ENCODE results near the gene LURAP1L.

Gene LURAP1L

DNA sequence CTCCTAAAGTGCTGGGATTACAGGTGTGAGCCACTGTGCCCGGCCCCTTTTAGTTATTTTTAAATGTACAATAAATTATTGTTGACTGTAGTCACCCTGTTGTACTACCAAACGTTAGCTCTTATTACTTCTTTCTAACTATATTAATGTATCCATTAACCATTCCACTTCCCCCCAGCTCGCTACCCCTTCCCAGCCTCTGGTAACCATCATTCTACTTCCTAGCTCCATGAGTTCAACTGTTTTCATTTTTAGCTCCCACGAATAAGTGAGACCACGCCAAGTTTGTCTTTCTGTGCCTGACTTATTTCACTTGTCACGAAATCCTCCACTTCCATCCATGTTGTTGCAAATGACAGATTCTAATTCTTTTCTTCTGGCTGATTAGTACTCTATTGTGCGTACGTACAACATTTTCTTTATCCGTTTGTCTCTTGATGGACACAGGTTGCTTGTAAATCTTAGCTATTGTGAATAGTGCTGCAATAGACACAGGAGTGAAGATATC, 6.5 kb downstream of the LURAP1L start:
- Histone ChIP-seq H3K4me3 (ENCODE audit: severe bottlenecking) (no peak overlapping the region), H3K27me3 (ENCODE audit: insufficient read depth, poor library complexity, severe bottlenecking) (no peaks in the 10 kb centered on the region), H3K36me3 (ENCODE audit: low read depth) (0 out of 2 replicates have a peak, but pooled peaks cover 7% of the 10 kb centered on the region), H3K4me1 (ENCODE audit: insufficient read depth, poor library complexity, severe bottlenecking) (peaks cover 37% of the 10 kb centered on the region), H3K27ac (ENCODE audit: poor library complexity, severe bottlenecking) (no peak overlapping the region), H3K9me3 (ENCODE audit: severe bottlenecking) (no peaks in the 10 kb centered on the region)
- ATAC-seq (ENCODE audit: low read depth) (no peak), DNase-seq (ENCODE audit: low spot score) (no peak)
- TF ChIP-seq, protein P1, sequence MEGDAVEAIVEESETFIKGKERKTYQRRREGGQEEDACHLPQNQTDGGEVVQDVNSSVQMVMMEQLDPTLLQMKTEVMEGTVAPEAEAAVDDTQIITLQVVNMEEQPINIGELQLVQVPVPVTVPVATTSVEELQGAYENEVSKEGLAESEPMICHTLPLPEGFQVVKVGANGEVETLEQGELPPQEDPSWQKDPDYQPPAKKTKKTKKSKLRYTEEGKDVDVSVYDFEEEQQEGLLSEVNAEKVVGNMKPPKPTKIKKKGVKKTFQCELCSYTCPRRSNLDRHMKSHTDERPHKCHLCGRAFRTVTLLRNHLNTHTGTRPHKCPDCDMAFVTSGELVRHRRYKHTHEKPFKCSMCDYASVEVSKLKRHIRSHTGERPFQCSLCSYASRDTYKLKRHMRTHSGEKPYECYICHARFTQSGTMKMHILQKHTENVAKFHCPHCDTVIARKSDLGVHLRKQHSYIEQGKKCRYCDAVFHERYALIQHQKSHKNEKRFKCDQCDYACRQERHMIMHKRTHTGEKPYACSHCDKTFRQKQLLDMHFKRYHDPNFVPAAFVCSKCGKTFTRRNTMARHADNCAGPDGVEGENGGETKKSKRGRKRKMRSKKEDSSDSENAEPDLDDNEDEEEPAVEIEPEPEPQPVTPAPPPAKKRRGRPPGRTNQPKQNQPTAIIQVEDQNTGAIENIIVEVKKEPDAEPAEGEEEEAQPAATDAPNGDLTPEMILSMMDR (IDR thresholded peaks at IDR 0.05; ENCODE audit: poor library complexity, severe bottlenecking), result no peak

DNA sequence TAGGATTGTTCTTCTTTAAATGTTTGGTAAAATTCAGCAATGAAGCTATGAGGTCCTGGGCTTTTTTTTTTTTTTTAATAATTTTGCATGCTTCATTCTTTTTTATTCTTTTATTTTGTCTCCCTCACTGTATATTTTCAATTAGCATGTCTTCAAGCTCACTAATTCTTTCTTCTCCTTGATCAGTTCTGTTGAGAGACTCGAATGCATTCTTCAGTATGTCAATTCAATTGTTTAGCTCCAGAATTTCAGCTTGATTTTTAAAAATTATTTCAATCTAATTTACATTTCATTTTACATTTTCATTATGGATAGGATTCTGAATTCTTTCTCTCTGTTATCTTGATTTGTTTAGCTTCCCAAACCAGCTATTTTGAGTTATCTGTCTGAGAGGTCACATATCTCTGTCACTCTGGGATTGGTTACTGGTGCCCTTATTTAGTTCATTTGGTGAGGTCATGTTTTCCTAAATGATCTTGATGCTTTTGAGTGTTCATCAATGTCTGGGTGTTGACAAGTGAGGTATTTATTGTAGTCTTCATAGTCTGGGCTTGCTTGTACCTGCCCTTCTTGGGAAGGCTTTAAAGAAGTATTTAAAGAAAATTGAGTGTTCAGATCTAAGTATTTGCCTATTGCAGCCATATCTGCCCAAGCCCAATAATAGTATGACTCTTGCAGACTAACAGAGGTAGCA, 9.1 kb downstream of the LURAP1L start:
- no peaks in the 10 kb centered on the region for H3K27me3 ChIP-seq (ENCODE audit: insufficient read depth, poor library complexity, severe bottlenecking)
- H3K9me3 ChIP-seq (ENCODE audit: severe bottlenecking), result no peaks in the 10 kb centered on the region
- ATAC-seq (ENCODE audit: low read depth) (no peak), DNase-seq (ENCODE audit: low spot score) (no peak)
- H3K27ac ChIP-seq (ENCODE audit: poor library complexity, severe bottlenecking), result peak overlapping the region; percentile 75
- H3K4me3 ChIP-seq (ENCODE audit: severe bottlenecking), result no peak overlapping the region
- TF ChIP-seq, protein P1 (IDR thresholded peaks at IDR 0.05; ENCODE audit: poor library complexity, severe bottlenecking), result no peak
- peaks cover 26% of the 10 kb centered on the region for H3K4me1 ChIP-seq (ENCODE audit: insufficient read depth, poor library complexity, severe bottlenecking)
- H3K36me3 ChIP-seq (ENCODE audit: low read depth), result peaks cover 4% of the 10 kb centered on the region

DNA sequence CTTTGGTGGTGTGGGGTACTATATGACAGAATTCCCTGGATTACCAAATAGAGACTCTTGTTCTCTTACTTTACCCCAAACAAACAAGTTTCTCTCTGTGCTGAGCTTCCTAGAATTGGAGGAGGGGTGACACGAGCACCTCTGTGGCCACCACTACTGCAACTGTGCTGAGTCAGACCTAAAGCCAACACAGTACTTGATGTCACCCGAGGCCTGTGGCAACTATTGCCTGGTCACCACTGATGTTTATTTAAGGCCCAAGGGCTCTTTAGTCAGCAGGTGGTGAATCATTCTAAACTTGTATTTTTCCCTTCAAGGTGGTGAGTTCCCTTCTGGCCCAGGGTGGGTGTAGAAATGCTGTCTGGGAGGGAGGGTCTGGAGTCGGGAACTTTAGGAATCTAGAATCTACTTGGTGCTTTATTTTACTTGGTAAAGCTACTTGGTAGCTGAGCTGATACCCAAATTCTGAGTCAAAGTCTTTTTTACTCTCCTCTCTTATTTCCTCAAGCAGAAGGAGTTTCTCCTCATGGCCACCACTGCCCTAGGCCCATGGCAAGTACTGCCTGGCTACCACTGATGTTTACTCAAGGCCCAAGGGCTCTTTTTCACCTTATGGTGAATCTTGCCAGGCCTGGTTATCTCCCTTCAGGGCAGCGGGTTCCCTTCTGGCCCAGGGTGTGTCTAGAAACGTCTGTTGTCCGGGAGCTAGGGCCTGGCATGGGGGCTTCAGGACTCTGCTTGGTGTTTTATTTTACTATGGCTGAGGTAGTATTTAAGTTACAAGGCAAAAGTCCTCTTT, 9.8 kb downstream of the LURAP1L start:
- no peaks in the 10 kb centered on the region for H3K27me3 ChIP-seq (ENCODE audit: insufficient read depth, poor library complexity, severe bottlenecking)
- H3K4me1 ChIP-seq (ENCODE audit: insufficient read depth, poor library complexity, severe bottlenecking), result peaks cover 26% of the 10 kb centered on the region
- H3K27ac ChIP-seq (ENCODE audit: poor library complexity, severe bottlenecking), result peak overlapping the region; percentile 75
- H3K4me3 ChIP-seq (ENCODE audit: severe bottlenecking), result no peak overlapping the region
- no peaks in the 10 kb centered on the region for H3K9me3 ChIP-seq (ENCODE audit: severe bottlenecking)
- TF ChIP-seq, protein P1 (IDR thresholded peaks at IDR 0.05; ENCODE audit: poor library complexity, severe bottlenecking), result no peak
- peak; percentile 82 for ATAC-seq (ENCODE audit: low read depth)
- no peak for DNase-seq (ENCODE audit: low spot score)
- peaks cover 4% of the 10 kb centered on the region for H3K36me3 ChIP-seq (ENCODE audit: low read depth)

DNA sequence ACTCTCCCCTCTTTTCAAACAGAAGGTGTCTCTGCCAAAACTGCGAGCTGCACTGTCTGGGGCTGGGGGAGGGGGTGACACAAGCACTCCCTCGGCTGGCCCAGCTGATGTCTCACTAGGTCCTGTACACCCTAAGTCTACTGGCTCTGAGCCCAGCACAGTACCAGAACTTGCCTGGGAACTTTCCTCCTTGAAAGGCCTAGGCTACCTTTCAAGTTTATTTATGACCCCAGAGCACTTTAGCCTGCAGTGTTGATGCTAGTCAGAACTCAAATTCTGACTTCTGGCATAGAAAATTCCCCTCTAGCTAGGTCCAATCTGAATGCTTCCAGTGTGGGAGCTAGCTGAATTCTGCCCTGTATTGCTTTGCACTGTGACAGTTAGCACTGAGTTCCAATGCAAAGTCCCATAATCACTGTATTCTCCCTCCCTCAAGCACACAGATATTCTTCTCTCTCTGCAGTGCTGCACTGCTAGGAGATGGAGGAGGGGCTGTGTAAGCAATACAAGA, 10.5 kb downstream of the LURAP1L start:
- DNase-seq (ENCODE audit: low spot score) (no peak), ATAC-seq (ENCODE audit: low read depth) (peak; percentile 55)
- H3K27ac ChIP-seq (ENCODE audit: poor library complexity, severe bottlenecking), result peak overlapping the region; percentile 75
- peaks cover 4% of the 10 kb centered on the region for H3K36me3 ChIP-seq (ENCODE audit: low read depth)
- H3K27me3 ChIP-seq (ENCODE audit: insufficient read depth, poor library complexity, severe bottlenecking), result no peaks in the 10 kb centered on the region
- H3K4me1 ChIP-seq (ENCODE audit: insufficient read depth, poor library complexity, severe bottlenecking), result peaks cover 26% of the 10 kb centered on the region
- no peaks in the 10 kb centered on the region for H3K9me3 ChIP-seq (ENCODE audit: severe bottlenecking)
- no peak overlapping the region for H3K4me3 ChIP-seq (ENCODE audit: severe bottlenecking)
- TF ChIP-seq, protein P1 (IDR thresholded peaks at IDR 0.05; ENCODE audit: poor library complexity, severe bottlenecking), result no peak

Measured in RWPE2 (cell line).